RPMI7951 (cell line): ENCODE data around the gene ARHGDIB. TPM values are rescaled to one million over a fixed set of nuclear protein-coding genes. Genes with fewer than 3 reads are reported as not detected.
A peak's percentile ranks its signal among the peaks of the same experiment; 100 is the strongest.

Source experiments
- DNase-seq: peaks from one replicate; pipeline ENCODE4 v3.0.0-alpha.2; 2012; ENCODE audit warnings: low read depth
- total RNA-seq: library from RNA; depleted of rRNA; stranded (reverse); fragments of >200 nt; shearing (Covaris generic); gene quantifications from 2 replicates; pipeline ENCODE4 v1.2.3, GENCODE V29; 2014; rRNA removed

ARHGDIB gene
- total RNA-seq, 1 experiment from 2014 or later = 175 TPM

DNA sequence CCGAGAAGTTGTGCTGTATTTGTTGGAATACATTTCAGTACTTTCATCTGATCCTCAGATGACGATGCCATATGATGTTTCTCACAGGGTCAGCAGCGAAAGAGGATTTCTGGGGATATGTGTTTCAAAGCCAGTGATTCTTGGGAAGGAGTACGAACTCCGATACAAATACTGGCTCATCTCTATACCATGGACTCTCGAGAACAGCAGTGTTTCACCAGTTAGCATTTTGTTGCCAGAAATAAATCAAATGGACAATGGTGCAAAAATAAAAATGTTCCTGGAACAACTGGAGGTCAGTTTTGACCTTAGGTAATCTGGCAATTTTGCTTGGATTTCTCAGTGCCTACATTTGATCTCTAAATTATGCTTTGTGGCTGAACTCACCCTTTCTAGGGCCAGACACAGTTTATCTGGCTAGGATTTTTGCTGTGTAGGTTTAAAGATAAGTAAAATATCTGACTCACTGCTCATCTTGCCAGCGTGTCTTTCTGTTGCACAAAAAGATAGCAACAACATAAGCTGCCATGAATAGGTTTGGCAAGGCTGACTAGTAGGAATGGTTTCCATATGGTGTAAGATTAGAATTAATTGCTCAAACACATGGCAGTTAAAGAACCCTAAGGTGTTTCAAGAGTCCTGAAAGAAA lies 64.8 kb downstream of the ARHGDIB start:
- DNase-seq = peak; percentile 81

DNA sequence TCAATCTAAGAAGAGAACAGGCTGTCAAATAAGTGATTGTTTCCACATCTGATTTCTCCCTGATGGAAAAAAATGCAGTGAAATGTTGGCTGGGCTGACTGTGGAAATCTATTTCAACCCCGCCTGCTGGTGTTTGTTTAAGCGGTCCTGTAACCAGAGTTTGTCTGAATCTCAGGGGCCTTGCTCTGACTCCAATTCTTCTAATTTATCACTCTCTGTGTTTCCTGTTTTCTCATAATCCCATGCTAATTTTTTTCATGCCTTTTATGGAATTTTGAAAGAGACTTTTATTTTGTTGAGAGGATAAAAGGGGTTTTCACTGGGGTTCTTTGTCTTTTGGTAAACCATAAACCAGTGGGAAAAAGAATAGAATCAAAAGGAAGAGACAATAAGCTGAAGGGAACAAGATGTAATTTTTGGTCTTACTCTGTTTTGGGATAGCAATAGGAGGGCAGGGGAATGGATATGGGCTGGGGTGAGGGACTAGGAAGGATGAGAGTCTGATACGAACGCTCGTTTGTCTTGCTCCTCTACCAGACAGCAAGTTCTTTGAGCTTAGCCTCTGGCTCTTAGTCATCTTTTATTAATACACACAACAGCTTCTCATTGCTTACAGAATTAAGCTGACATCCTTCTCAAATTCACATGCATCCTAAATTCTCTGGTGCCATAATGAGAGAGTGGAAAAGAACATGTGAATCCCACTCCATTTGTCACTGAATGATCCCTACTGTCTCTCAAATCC lies 67.7 kb downstream of the ARHGDIB start:
- peak; percentile 10 for DNase-seq

DNA sequence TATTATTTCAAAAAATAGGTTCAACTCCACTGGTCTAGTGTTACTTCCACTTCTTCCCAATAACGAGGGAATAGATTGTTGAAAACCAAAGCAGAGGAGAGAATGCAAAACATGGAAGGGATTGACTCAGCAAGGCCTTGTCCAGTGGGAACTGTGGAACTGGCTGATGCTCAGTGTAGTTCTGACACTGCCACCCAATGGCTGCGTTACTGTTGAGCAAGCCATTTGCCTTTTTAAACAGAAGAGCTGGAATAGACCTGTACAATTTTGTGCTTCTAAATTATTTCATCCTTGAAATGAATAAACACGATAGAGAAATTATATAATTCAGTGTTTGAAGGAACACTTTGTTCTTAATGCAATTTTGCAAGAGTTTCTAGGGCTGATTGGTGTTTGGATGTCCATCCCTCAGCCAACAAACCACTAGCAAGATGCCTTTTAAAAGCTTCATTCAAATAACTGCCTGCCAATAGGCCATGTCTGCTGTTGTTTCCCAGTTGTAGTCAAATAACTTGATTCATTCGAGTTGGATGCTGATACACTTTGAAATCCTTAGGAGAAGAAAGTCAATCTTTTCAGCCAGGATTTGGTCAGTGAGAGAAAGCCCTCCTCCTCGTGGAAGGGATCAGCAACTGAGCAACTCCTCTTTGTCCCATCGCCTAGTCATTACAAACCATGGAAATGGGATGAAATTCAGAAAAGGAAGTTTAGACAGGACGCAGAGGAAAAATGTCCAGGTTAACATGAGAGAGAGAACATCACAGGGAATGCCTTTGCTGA lies 68.5 kb downstream of the ARHGDIB start:
- DNase-seq = peak; percentile 57

Other genes with a start within 250 kb of the ARHGDIB start
- gene WBP11, start 158.1 kb downstream of the ARHGDIB start, total RNA-seq = 23.9 and 31.6 TPM in 2 replicates
- 1.8 and 3.3 TPM in 2 replicates for gene C12orf60, start 157.9 kb downstream of the ARHGDIB start, total RNA-seq
- not detected in 2 replicates for gene SMCO3, start 147.4 kb downstream of the ARHGDIB start, total RNA-seq
- gene ART4, start 118.1 kb downstream of the ARHGDIB start, total RNA-seq = not detected in 2 replicates
- 5.9 and 7.9 TPM in 2 replicates for gene MGP, start 75.7 kb downstream of the ARHGDIB start, total RNA-seq
- gene ERP27, start 23.1 kb downstream of the ARHGDIB start, total RNA-seq = 0.10 TPM in 1 of 2 replicates, not detected in the other
- not detected in 2 replicates for gene PDE6H, start 11.4 kb upstream of the ARHGDIB start, total RNA-seq